CD1c-positive myeloid dendritic cell (primary cell): ENCODE results near the gene WDFY4.

Experiments used
- DNase-seq: peaks from one replicate; pipeline ENCODE4 v3.0.0-alpha.2; 2016; ENCODE audit errors: extremely low spot score

The WDFY4 gene

DNA sequence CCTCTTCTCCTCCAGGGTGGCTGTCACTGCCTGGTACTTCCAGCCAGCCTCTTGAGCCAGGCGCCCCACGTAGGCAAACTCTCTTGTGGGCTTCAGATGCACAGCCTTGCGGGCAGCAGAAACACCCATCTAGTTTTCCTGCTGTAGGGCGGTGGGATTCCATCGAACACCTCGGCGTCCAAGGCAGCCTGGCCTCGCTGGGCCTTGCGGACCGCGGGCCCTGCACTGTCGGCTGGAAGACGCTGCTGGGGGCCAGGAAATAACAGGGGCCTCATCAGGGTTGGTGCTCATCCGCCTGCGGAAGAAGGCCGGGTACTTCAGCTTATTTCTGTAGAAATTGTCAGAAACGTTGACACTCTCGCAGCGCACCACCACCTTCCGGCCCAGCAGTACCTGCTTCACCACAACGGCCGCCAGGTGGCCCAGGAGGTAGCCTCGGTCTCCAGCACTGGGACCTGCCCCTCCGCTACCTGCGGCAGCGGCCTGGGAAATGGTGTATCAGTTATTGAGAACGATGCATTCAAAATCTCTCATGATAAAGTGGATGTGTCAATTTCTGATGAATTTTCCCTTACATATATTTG, 61.1 kb downstream of the WDFY4 start:
- no peak for DNase-seq

DNA sequence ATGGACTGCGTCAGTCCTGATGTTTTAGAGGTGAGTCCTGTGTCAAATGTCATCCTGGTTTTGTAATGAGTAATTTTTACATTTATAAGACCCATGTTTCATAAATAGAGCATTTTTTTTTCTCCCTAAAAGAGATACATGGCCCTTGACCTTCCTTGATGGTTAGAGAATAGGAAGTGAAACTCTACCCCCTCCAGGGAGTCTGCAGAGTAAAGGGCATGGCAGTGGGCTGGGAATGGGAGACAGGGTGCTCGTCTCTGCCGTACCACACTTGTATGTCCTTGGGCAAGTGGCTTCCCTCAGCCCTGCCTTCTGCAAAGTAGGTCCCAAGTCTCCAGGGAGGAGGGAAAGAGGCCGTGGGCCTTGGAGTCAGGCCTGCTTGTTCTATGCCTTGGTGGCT, 63.9 kb downstream of the WDFY4 start:
- peak; percentile 76 for DNase-seq

DNA sequence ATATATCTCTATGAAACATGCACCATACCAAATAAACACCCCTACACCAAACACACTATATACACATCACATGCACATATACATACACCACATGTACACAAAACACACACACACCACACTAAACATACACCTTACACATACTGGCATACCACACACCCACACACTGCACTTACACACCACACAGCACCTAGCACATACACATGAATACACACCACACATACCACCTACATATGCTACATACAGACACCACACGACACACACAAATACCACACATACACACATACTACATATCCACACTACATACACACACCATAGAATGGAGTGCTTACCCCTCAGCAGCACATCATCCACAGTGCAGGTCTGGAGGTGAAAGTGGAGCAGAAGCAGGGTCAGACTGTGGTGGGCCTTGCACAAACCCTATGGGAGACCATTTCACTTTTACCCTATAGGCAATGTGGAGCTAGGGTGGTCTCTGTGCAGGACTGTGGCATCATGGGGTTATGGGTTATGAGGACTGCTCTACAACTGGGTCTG, 64.6 kb downstream of the WDFY4 start:
- no peak for DNase-seq

DNA sequence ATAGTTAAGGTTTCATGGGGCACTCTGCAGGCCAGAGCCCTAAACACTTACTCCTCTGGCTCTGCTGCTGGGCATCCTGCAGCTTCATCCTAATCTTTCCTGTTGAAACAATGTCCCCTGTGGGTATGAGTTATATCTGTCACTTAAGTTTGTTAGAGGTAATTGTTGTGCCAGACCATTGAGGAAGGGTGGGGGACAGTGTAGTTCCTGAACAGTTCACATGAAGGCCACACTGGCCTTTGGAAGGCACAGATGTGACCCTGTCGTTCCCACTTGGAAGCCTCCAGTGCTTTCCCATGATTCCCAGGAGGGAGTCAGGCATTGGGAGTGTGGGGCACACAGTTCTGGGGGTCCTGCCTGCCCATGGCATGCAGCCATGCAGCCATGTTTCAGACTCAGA, 65.3 kb downstream of the WDFY4 start:
- DNase-seq: no peak

DNA sequence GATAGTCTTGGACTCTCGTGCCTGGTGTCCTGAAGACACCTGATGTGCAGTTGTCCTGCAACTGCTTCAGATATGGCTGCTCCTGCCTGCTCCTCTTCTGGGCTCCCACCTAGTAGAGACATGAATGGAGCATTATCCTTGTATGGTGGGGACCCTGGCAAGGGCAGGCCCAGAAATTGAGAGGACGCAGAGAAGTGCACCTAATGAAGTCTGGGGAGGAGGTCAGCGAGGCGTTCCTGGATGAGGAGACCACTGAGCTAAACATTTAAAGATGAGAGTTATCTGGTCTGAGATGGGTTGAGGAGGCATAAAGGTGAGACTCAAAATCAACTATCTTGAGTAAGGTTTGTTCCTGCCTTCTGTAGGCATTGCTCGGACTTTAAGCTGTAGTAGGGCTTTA, 66.3 kb downstream of the WDFY4 start:
- DNase-seq: no peak

DNA sequence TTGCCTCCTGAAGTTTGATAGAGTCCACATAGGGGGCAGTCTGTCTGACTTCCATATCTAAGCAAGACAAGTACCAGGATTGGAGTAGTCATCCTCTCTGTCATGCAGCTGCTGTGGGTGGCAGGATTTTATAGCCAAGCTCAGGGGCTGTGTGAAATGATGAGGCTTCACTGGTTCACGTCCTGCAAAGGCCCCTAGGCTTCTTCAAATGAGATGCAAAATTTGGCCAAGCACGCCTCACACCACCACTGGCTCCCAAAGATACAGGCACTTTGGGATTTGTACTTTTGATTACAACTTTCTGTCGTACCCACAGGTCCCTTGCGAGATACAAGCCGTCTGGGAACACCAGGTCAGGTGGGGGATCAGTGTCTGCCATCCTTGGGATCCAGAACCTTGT, 67.1 kb downstream of the WDFY4 start:
- no peak for DNase-seq

DNA sequence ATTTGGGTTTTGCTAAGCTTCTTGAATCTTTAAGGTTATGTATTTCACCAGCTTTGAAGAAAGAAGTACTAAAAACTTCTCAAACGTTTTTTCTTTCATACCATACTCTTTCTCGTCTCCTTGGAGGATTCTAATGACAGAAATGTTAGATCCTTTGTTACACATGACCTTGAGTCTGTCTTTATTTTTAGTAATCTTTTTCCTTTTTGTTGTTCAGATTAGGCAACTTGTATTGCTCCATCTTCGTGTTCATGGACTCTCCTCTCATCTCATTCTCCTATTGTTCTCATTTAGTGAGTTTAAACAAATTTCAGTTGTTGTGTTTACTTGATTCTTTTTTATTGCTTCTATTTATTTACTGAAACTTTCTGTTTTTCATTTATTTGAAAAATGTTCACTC, 73.7 kb downstream of the WDFY4 start:
- DNase-seq: peak; percentile 21

DNA sequence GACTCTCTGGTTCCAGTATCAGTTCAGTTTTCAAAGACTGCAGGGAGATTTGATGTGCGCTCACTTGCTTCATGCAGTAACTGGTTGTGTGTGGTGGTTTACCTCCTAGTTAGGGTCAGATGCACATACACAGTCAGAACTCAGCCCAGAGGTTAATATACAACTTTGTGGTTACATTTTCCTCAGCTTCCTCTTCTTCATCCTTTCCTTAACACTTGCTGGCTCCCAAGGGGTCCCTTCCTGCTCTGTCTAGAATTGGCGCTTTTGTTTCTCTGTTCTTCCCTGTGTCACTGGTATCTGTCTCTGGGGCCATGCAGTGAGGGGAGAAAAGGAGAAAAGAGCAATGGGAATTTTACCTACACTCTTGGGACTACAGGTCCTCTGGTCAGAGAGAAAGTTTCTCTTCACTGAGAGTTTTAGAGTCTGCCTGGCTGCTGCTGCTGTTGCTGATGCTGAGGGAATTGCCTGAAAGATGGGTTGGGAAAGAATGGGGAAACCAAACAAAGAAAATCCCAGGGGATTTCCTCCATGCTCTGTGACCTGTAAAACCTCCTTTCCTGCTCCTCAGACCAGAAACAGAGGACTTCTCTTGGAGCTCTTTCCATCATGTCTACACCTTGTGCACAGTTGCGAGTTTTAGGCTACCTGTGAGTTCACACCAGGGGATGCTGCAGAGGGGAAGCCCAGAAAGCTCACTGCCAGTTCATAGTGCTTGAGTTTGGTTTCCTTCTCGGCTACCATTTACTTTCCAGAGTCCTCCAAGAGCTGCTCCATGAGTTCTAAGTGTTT, 74.6 kb downstream of the WDFY4 start:
- no peak for DNase-seq

DNA sequence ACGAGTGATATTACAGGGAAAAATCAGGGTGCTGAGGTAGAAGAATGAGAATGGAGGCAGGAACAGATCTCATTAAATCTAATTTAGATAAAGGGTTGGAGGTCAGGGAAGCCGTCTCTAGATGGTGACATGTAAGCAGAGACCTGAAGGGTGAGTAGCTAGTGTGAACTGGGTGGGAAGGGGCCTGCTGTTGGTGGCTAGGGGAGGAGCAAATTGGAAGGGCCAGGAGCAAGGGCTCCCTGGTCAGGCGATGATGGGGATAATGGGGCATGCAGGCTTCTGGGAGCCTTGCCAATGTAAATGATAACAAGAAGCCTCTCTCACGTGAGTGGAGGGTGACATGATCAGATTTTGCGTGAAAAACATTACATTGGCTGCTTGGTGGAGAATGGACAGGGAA, 76.3 kb downstream of the WDFY4 start:
- DNase-seq: no peak

DNA sequence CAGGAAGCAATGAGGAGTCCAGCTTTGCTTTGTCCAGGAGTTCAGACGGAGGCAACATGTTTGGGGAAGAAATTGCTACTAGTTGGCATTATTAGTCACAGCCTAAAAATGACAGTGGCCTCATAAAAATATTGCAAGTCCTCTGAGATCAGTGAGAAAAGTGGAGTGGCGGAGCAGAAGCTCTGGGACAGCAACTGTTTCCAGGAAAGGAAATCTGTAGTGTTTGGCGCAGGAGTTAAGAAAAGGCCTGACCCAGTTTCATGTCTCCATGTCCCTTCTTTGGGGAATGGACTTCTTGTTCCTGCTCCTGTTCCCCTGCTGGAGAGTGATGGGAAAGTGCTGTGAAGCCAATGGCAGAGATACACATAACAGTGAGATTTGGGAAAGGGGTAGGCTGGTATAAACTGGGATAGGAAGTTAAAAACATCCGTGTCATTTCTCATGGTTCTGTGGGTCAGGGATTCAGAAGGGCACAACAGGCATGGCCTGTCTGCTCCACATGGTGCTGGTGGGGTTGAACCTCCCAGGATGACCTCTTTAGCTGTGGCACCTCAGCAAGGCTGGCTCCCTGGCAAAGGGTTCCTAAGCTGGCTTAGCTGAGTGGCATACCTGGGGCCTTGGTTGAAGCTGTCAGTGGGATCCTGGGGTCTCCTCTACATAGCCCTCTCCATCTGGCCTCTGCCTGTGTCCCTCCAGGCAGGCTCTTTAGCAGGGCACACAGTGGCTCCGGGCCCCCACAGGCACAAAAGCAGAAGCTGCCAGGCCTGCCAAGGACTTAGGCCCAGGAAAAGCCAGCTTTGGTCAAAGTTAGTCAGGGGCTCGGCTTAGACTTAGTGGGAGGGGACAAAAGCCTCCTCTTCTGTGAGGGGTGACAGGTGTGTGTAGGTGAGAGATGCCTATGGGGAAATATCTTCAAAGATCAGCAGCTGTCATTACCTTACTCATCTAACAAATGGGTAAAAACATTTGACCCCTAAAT, 77.7 kb downstream of the WDFY4 start:
- DNase-seq: peak; percentile 46

DNA sequence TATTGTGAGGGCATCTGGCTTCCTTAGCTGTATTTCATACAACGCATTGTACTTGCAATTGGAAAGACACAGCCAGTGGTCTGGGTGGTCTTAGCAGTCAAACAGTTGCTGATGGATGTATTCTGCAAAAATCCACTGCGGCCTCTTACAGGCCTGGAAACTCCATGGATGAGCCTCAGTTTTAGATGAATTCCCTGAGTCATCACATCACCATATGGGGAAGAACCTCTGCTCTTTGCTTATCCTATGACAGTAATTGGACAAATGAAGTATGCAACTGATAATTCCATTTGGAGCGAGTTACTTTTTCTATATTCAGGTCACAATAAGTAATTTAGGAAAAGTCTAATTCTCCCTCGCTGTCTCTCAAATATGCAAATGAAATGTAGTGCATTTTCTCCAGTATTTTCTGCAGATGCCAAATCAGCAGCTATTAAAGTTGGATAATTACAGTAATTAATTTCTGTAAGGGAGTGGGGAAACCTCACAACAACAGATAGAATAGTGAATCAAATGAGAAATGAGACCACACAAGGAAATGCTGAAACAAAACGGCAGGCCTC, 78.8 kb downstream of the WDFY4 start:
- DNase-seq: no peak

DNA sequence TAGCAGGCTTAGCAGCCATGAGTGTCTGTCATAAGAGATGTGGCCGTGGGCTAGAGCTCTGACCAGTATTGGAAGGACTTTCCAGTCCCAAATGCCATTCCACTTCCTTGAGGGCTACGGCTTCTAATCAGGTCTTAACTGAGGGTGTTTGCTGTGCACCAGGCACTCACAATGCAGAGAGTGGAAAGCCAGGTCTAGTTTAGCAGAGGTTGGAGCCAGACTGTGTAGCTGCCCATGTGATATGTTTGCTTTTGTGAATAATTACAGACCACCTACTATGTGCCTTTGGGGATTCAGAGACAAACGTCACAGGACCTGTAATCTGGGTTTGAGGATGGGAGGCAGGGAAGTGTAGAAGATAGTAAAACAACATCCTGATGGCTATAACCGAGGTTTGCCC, 79.8 kb downstream of the WDFY4 start:
- DNase-seq: no peak

DNA sequence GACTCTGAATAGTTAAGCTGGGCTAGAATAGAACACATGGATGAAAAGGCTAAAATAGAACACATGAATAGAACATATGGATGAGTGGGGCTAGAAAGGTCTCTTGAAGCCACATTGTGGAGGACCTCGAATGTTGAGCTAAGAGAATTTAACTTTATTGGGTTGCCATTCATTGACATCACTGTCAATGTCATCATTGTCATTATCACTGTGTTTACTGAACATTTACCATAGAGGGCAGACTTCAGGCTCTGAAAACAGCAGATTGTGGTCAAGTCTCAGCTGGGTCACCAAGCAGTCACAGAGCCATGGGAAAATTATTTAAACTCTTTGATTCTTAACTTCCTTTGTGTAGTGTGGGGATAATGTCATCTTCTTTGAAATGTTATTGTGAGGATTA, 80.4 kb downstream of the WDFY4 start:
- no peak for DNase-seq

DNA sequence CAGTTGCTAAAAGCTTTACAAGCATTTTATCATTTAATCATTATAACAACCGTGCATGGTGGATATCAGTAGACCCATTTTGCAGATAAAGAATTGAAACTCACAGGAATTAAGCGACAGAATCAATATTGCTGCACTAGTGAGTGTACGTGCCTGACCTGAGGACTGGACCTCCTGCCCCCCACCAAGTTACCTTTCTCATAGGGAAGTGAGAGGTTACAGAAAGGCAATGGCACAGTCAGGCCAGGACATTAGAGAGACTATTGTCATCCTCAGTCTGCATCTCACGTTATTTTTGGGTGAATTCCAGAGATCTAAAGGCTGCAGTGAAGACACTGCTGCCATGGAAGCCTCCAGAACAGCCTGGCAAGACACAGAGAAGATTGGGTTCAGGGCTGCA, 80.9 kb downstream of the WDFY4 start:
- no peak for DNase-seq

DNA sequence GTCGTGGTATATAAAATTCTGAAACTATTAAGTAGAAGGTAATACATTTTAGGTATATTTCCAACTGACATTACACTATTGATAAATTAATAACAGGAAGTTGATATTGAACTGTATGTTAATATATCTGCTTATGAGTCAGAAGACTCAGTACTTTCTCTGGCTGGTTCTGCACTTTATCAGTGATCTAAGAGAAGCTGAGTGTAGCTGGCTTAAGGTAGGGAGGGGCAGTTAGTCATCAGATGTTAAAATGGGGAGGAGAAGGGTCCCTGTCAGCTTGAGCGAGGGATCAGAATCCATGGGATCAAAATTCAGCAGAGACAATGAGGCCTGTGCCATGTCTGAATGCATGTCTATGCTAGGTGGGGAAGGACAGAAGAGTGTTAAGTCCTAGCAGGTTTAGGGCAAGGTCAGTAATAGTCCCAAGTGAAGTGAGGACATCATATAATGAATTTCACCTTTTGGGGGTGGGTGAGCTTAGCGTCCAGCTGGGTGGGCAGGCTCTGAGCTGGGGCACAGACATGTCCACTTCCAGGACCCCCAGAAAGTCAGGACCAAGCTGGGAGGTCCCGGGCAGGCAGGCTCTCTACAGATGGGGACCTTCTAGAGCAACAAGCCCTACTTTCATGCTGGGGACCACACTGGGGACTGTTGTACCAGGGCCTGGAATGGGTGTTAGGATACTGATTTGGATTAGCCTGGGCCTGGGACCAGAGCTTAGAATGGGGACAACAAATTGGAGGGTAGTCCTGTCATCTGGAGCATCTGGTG, 82.9 kb downstream of the WDFY4 start:
- DNase-seq: no peak

DNA sequence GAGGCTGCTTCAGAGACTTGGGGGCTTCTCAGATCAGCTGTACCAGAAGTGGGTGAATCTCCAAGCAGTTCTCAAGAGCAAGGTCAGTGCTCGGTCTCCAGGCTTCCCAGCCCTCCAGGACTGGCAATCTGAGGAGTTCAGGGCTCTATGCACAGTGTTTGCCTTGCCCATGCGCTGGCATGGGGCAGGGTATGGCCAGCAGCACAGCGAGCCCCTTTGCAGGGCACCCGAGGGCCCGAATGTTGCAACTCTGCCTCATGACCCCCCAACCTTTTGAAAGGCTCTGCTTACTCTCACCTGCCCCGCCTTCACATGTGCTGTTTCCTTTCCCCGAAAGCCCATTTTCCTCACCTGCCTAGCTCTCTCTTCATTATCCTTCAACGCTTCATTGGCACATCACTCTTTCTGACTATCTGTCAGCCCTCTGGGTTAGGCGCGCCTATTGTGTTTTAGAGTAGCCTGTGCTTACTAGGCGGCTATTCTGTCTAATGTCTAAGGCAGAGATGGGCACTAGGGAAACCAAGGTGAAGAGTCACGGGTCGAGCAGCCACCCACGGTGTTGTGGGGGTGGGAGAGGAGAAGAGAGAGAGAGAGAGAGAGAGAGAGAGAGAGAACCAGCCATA, 83.6 kb downstream of the WDFY4 start:
- no peak for DNase-seq

DNA sequence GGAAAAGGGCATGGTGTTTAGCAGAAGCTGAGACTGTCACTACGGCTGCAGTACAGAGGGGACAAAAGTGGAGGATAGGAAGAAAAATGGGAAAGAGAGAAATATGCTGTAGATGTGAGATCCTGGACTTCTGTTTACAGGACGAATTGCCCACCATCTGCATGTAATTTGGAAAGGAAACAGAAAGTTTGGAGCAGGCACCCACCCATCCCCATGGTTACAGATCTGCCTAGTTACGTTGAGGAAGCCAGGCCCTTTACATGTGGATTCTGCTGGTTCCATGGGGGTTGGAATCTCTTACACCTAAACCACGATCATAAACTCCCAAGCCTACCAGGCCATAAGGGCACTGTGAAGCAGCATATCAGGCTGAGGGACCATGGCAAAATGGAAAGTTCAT, 84.3 kb downstream of the WDFY4 start:
- no peak for DNase-seq

DNA sequence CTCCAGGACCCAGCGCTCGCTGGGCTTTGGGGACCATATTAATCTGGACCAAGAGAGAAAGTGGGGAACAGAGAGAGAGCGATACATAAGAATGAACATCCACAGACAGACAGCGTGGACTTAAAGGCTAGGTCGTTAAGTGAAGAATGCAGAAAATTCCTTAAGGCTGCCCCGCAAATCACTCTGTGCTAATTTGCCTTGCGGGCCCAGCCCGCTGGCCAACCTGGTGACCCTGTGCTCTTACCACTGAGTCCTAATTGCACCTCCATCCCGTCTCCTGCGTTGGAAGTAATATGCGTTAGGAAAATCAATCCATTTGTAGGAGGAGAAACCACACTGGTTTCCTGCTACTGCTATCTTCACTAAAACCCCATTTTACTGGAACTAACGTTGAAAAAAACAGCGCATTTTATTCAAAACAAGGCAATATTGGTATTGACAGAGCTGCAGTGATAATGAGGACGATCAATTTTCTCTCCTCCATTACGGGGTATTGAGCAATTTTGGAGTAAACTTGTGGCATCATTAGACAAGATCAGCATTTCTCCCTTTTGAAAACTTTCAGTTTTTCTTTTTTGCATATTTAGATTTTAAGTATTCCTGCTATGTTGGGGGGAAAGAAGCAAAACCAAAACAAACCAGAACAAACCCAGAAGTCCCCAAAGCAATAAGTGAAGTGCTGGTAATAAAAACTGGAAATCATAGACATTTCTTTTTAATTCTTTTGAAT, 85.2 kb downstream of the WDFY4 start:
- DNase-seq: no peak

DNA sequence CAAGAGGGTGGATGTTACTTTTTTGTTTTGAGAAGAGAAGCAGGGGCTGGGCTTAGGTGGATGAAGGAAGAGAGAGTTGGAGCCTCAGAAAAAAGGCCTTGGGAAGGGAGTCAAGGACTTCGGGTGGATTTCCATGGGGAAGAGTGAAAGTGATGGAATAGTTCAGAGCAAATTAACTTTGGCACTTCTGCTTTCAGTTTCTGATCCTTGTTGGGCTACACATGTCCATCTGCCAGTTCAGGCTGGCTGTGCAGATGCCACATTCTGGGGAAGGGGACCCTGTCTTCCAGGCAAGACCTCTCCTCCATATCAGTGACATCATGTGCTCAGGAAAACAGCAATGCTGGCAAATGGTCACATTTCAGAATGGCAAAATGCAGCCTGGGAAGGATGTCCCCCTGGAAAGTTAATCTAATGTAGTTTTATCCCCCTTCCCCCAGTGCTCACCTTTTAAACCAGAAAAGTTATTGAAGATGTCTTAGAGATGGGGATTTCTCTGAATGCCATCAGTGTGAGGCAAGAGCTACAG, 86.0 kb downstream of the WDFY4 start:
- DNase-seq: no peak

DNA sequence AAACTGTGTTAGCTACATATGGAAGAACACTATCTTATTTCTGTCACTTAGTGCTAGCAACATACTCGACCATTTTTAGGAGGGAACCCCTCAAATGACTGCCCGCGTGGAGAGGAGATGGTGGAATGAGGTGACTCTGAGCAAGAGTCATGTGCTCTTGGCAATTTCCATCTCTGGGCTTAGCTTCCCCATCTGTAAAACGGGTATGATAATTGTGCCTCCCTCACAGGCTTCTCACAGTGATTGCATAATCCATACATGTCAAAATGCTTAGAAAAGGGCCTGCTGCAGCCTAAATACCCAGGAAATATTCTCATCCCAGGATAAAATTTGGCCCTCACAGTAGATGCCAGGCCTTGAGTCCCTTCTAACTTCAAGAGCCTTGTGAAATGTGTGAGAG, 86.6 kb downstream of the WDFY4 start:
- no peak for DNase-seq
